Keratinocyte (primary cell): ENCODE data around the gene MAP2K5. TPM values are rescaled to one million over a fixed set of nuclear protein-coding genes. Genes with fewer than 3 reads are reported as not detected.

Experiments used
- DNase-seq: peaks from one replicate; pipeline ENCODE4 v3.0.0-alpha.2; 2011; ENCODE audit warnings: low read depth, missing footprints, low spot score
- FAIRE-seq: peaks from 2 replicates; lab custom pipeline; 2011; peaks lifted over from hg19 to GRCh38; lab: Jason Lieb, UNC
- H2AFZ ChIP-seq: 2 replicates; pipeline ENCODE4 v1.6.0; 2012; ENCODE audit warnings: low read length, control low read depth, inconsistent platforms; ENCODE audit not compliant: control insufficient read depth
- H3K27ac ChIP-seq: 2 replicates; pipeline ENCODE4 v1.5.1; 2011; ENCODE audit warnings: low read length; ENCODE audit not compliant: control insufficient read depth, insufficient read depth
- H3K27me3 ChIP-seq: 3 replicates; pipeline ENCODE4 v1.6.0; 2011; ENCODE audit warnings: low read length; ENCODE audit not compliant: control insufficient read depth, insufficient read depth; ENCODE audit errors: extremely low read depth
- H3K36me3 ChIP-seq, 2 experiments: 2 replicates in 1 of 2; 3 replicates in 1 of 2; pipeline ENCODE4 v1.5.1; 2011; ENCODE audit warnings: low read length in 2 of 2, mild to moderate bottlenecking in 1 of 2; ENCODE audit not compliant: control insufficient read depth in 2 of 2, insufficient read depth in 2 of 2; ENCODE audit errors: extremely low read depth in 1 of 2
- H3K4me1 ChIP-seq: 3 replicates; pipeline ENCODE4 v1.5.1; 2011; ENCODE audit warnings: low read length; ENCODE audit not compliant: control insufficient read depth, insufficient read depth; ENCODE audit errors: extremely low read depth
- H3K4me2 ChIP-seq: 3 replicates; pipeline ENCODE4 v1.6.0; 2011; ENCODE audit warnings: low read depth, low read length; ENCODE audit not compliant: control insufficient read depth, insufficient read depth; ENCODE audit errors: extremely low read depth
- H3K4me3 ChIP-seq, 3 experiments: fragments of 200-600 bp in 1 of 3; sonication (generic) in 1 of 3; 2 replicates in 2 of 3; 3 replicates in 1 of 3; pipeline ENCODE4 v1.5.1; 2011 to 2016; ENCODE audit warnings: low read length in 3 of 3, mild to moderate bottlenecking in 3 of 3, control low read depth in 2 of 3, inconsistent platforms in 1 of 3, low read depth in 1 of 3, mixed read lengths in 1 of 3, mixed run types in 1 of 3, moderate library complexity in 1 of 3; ENCODE audit not compliant: control insufficient read depth in 2 of 3, insufficient read depth in 2 of 3; ENCODE audit errors: extremely low read depth in 1 of 3
- H3K79me2 ChIP-seq: 2 replicates; pipeline ENCODE4 v1.6.0; 2012; ENCODE audit warnings: low read length; ENCODE audit not compliant: control insufficient read depth, insufficient read depth
- H3K9ac ChIP-seq: 3 replicates; pipeline ENCODE4 v1.6.0; 2011; ENCODE audit warnings: low read length; ENCODE audit not compliant: control insufficient read depth, insufficient read depth; ENCODE audit errors: extremely low read depth
- H3K9me1 ChIP-seq: 3 replicates; pipeline ENCODE4 v1.6.0; 2011; ENCODE audit warnings: low read length; ENCODE audit not compliant: control insufficient read depth, insufficient read depth; ENCODE audit errors: extremely low read depth
- H3K9me3 ChIP-seq: 2 replicates; pipeline ENCODE4 v1.5.1; 2012; ENCODE audit warnings: low read depth, low read length; ENCODE audit not compliant: control insufficient read depth
- H4K20me1 ChIP-seq: 3 replicates; pipeline ENCODE4 v1.6.0; 2011; ENCODE audit warnings: low read length; ENCODE audit not compliant: control insufficient read depth, insufficient read depth; ENCODE audit errors: extremely low read depth
- EZH2 ChIP-seq: IDR thresholded peaks from one replicate; pipeline ENCODE4 v1.6.1; 2012; ENCODE audit warnings: inconsistent platforms, mild to moderate bottlenecking, low read length, moderate library complexity
- dilution Hi-C: fragments of 300-500 bp; cut with MboI; formaldehyde crosslinking; loops from one replicate; pipeline ENCODE4 v1.7.0; 2020; ENCODE audit warnings: low sequenced_read_pairs; ENCODE audit not compliant: extremely low pct_ligation_motif_present
- polyA plus RNA-seq, 5 experiments: library from polyadenylated mRNA; depleted of rRNA in 3 of 5; stranded (reverse) in 3 of 5; stranded (forward) in 1 of 5; unstranded in 1 of 5; fragments of >200 nt; gene quantifications; 1 replicate in 1 of 5; 2 replicates in 3 of 5; 3 replicates in 1 of 5; pipeline versions ENCODE4 v1.2.1 to v1.2.3, GENCODE V29; 2011 to 2012; ENCODE audit warnings: missing spikeins in 2 of 5, low read depth in 1 of 5, low replicate concordance in 1 of 5
- TF ChIP-seq, protein P1 (sequence below), 3 experiments: IDR thresholded peaks in 1 of 3; conservative IDR thresholded peaks in 1 of 3; optimal IDR thresholded peaks in 1 of 3; 2 replicates in 2 of 3; 3 replicates in 1 of 3; pipeline versions ENCODE3 to v1.5.1; 2011; ENCODE audit warnings: low read length in 3 of 3, mild to moderate bottlenecking in 3 of 3, moderate library complexity in 2 of 3, control low read depth in 1 of 3, inconsistent platforms in 1 of 3; ENCODE audit not compliant: insufficient read depth in 2 of 3; ENCODE audit errors: extremely low read depth in 1 of 3

MAP2K5 gene
- polyA plus RNA-seq, 1 donor (not counting 4 experiments of a cell fraction or from before 2014, with no cell fraction given): 3.6 TPM

DNA sequence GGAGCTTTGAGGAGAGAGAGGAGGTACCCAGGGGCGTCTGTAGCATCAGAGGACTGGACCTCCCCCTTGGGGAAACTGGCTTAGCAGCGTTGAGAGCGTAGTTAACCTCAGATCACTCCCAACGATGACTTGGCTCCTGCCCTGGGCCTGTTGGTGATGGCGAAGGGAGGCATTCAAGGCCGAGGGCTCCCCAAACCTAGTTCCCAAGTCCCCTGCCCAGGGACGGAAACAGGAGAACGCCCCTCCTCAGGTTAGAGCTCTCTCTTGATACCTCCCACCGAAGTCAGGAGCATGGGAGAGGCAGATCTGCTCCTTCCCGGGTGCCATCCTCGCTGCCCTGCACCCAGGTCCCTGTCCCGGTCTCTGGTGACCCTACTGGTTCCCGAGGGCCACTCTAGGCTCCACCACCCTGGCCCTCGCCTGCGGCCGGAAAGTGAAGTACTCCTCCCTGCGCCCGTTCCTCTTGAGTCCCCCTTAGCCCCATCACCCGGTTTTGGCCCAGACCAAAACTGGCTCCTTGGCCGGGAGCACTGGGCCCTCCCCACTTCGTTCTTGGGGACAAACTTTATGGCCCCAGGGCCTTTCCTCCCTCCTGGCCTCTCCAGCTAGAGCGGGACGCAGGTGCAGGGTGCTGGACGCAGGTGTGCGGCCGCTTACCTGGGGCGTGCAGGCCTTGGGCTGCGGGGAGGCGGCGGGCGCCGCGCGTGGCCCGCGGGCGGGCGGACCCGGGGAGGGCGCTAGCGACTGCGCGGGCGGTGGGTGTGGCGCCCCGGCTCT lies 280.2 kb downstream of the MAP2K5 start:
- Histone ChIP-seq H3K79me2 (no peaks in the 10 kb centered on the region), H3K36me3 (no peaks in the 10 kb centered on the region), H3K9me1 (no peaks in the 10 kb centered on the region), H4K20me1 (peaks cover 15% of the 10 kb centered on the region), H3K4me3 (no peak overlapping the region), H3K4me1 (peaks cover 4% of the 10 kb centered on the region), H3K27me3 (peaks cover 97% of the 10 kb centered on the region), H3K27ac (no peak overlapping the region), H3K4me2 (no peak overlapping the region), H3K9ac (no peak overlapping the region), H3K9me3 (no peaks in the 10 kb centered on the region), H2AFZ (no peak overlapping the region)
- FAIRE-seq (no peak), DNase-seq (no peak)
- dilution Hi-C loops: no loop called here
- TF ChIP-seq EZH2: peak; percentile 92
- TF ChIP-seq, protein P1, sequence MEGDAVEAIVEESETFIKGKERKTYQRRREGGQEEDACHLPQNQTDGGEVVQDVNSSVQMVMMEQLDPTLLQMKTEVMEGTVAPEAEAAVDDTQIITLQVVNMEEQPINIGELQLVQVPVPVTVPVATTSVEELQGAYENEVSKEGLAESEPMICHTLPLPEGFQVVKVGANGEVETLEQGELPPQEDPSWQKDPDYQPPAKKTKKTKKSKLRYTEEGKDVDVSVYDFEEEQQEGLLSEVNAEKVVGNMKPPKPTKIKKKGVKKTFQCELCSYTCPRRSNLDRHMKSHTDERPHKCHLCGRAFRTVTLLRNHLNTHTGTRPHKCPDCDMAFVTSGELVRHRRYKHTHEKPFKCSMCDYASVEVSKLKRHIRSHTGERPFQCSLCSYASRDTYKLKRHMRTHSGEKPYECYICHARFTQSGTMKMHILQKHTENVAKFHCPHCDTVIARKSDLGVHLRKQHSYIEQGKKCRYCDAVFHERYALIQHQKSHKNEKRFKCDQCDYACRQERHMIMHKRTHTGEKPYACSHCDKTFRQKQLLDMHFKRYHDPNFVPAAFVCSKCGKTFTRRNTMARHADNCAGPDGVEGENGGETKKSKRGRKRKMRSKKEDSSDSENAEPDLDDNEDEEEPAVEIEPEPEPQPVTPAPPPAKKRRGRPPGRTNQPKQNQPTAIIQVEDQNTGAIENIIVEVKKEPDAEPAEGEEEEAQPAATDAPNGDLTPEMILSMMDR (optimal IDR thresholded peaks at IDR 0.05 in 1 of 3, IDR thresholded peaks at IDR 0.05 in 1 of 3, conservative IDR thresholded peaks at IDR 0.05 in 1 of 3; ENCODE audit: extremely low read depth in 1 of 3, insufficient read depth in 2 of 3, low read length in 3 of 3): no peak

DNA sequence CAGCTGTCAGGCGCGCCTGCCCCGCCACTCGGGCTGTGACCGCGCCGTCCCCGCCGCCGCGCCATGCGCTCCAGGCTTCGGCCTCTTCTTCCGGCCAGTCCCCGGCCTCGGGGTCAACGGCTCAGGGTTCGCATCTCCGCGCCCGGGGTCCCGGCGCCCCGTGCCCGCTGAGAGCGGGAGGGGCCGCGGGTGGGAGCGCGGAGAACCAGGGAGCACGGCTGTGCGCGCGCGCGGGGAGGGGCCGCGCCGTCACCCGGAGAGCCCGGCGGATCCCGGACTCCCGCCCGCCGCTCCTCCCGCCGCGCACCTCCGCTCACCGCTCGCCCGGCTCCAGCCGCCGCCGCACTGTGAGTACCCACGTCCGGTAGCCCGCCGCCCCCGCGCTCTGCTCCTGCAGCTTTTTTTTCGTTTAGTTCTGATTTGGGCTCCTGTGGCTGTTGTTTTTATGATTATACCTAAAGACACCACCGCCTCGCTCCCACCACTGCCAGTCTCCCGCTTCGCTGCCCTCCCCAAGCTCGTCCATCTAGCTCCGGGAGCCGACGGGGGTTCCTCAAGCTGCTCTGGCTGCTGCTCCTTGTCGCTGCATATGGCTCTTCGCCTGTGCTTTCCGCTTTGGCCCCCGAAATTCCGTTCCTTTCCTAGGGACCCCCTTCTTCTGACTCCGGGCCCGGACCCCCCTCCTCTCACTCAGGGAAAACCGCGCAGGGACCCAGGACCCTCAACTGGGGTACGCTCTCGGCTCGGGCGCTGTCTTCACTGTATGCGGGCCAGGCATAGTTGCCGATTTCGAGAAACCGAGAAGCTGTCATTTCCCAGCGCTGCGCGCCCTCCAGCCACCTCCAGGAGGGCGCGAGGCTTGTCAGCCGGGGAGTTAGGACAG lies 281.1 kb downstream of the MAP2K5 start:
- peaks cover 97% of the 10 kb centered on the region for H3K27me3 ChIP-seq
- H3K79me2 ChIP-seq: no peaks in the 10 kb centered on the region

More for the DNA sequence above, 281.1 kb downstream of the MAP2K5 start:
- peaks cover 15% of the 10 kb centered on the region for H4K20me1 ChIP-seq
- DNase-seq (no peak), FAIRE-seq (no peak)
- no peaks in the 10 kb centered on the region for H3K9me3 ChIP-seq
- H3K36me3 ChIP-seq: no peaks in the 10 kb centered on the region
- no peak overlapping the region for H3K4me2 ChIP-seq
- no peak overlapping the region for H3K9ac ChIP-seq
- no peak overlapping the region for H2AFZ ChIP-seq
- peaks cover 7% of the 10 kb centered on the region for H3K4me1 ChIP-seq
- TF ChIP-seq, protein P1 (optimal IDR thresholded peaks at IDR 0.05 in 1 of 3, IDR thresholded peaks at IDR 0.05 in 1 of 3, conservative IDR thresholded peaks at IDR 0.05 in 1 of 3; ENCODE audit: extremely low read depth in 1 of 3, insufficient read depth in 2 of 3, low read length in 3 of 3): no peak
- peak; percentile 96 for TF ChIP-seq EZH2
- dilution Hi-C loops: no loop called here
- H3K4me3 ChIP-seq: no peak overlapping the region
- no peak overlapping the region for H3K27ac ChIP-seq
- H3K9me1 ChIP-seq: no peaks in the 10 kb centered on the region
